ENCODE measurements around the gene HTATSF1. TPM values are rescaled to one million over a fixed set of nuclear protein-coding genes. Genes with fewer than 3 reads are reported as not detected.

Gene HTATSF1
- polyA plus RNA-seq, 3 donors = 1.9 to 20.5 (median 14.2) TPM

GRCh38 chrX:136450050-136450830 lies 47.2 kb upstream of the HTATSF1 start:
- Histone ChIP-seq H3K9me3 (replicated peaks in 1 of 2; ENCODE audit: control insufficient read depth in 1 of 2, insufficient read depth in 1 of 2, low read length in 2 of 2) (no peaks in the 10 kb centered on the region), H3K79me2 (ENCODE audit: insufficient read depth, low read length) (no peaks in the 10 kb centered on the region), H3K27me3 (ENCODE audit: control insufficient read depth in 2 of 2, insufficient read depth in 2 of 2, low read length in 2 of 2) (no peaks in the 10 kb centered on the region), H3K36me3 (replicated peaks in 1 of 2; ENCODE audit: control insufficient read depth in 1 of 2, insufficient read depth in 2 of 2, low read length in 2 of 2) (no peaks in the 10 kb centered on the region), H3K4me1 (ENCODE audit: control insufficient read depth in 1 of 2, insufficient read depth in 2 of 2, low read length in 2 of 2) (no peaks in the 10 kb centered on the region), H3K9ac (ENCODE audit: insufficient read depth, low read length, poor library complexity, severe bottlenecking) (no peak overlapping the region), H3K27ac (ENCODE audit: low read depth in 1 of 2, low read length in 2 of 2) (no peak overlapping the region), H4K20me1 (ENCODE audit: insufficient read depth, low read length) (no peaks in the 10 kb centered on the region), H3K4me2 (replicated peaks; ENCODE audit: extremely low read depth, low read length, poor library complexity, severe bottlenecking) (no peak overlapping the region), H3K4me3 (replicated peaks in 1 of 3; ENCODE audit: low read depth in 2 of 3, low read length in 3 of 3) (no peak overlapping the region), H2AFZ (ENCODE audit: insufficient read depth, low read depth, low read length, poor library complexity, severe bottlenecking) (no peak overlapping the region)
- no peak overlapping the region for H3K4me3 Mint-ChIP-seq
- intact Hi-C loops (cut with micrococcal nuclease) = no loop called here
- TF ChIP-seq CTCF (IDR thresholded peaks at IDR 0.05) = no peak
- peaks cover 0 to 5% (median 4%) of the 10 kb centered on the region in 7 donors for H3K9me3 Mint-ChIP-seq
- no peaks in the 10 kb centered on the region for H3K27me3 Mint-ChIP-seq (ENCODE audit: low read depth in 3 of 3)
- H3K4me1 Mint-ChIP-seq = no peaks in the 10 kb centered on the region
- no peak overlapping the region for H3K27ac Mint-ChIP-seq
- WGBS (ENCODE audit: insufficient coverage) = 95% methylated on average over 4 of the region's 8 CpGs
- H3K36me3 Mint-ChIP-seq = no peaks in the 10 kb centered on the region
- DNase-seq = no peak

- H3K9me3 Mint-ChIP-seq = no peaks in the 10 kb centered on the region
- no peak overlapping the region for H3K27ac Mint-ChIP-seq
- no peaks in the 10 kb centered on the region for H3K79me2 ChIP-seq (ENCODE audit: insufficient read depth, low read length)
- H3K36me3 Mint-ChIP-seq = no peaks in the 10 kb centered on the region
- no peak overlapping the region for H3K4me3 Mint-ChIP-seq
- no peak for TF ChIP-seq CTCF (IDR thresholded peaks at IDR 0.05)
- H3K27me3 ChIP-seq (ENCODE audit: control insufficient read depth in 2 of 2, insufficient read depth in 2 of 2, low read length in 2 of 2) = peaks cover 0 to 3% of the 10 kb centered on the region in 2 donors
- DNase-seq = no peak
- whole genome bisulfite sequencing (ENCODE audit: insufficient coverage) = no CpG with 5 or more reads among the region's 5 CpGs
- intact Hi-C loops (cut with micrococcal nuclease) = no loop called here
- H3K27me3 Mint-ChIP-seq (ENCODE audit: low read depth in 3 of 3) = no peaks in the 10 kb centered on the region
- no peak overlapping the region for H2AFZ ChIP-seq (ENCODE audit: insufficient read depth, low read depth, low read length, poor library complexity, severe bottlenecking)
- H3K36me3 ChIP-seq (replicated peaks in 1 of 2; ENCODE audit: control insufficient read depth in 1 of 2, insufficient read depth in 2 of 2, low read length in 2 of 2) = no peaks in the 10 kb centered on the region
- H3K27ac ChIP-seq (ENCODE audit: low read depth in 1 of 2, low read length in 2 of 2) = no peak overlapping the region
- H3K4me1 ChIP-seq (ENCODE audit: control insufficient read depth in 1 of 2, insufficient read depth in 2 of 2, low read length in 2 of 2) = no peaks in the 10 kb centered on the region
- no peak overlapping the region for H3K9ac ChIP-seq (ENCODE audit: insufficient read depth, low read length, poor library complexity, severe bottlenecking)
- no peak overlapping the region for H3K4me3 ChIP-seq (replicated peaks in 1 of 3; ENCODE audit: low read depth in 2 of 3, low read length in 3 of 3)
- no peak overlapping the region for H3K4me2 ChIP-seq (replicated peaks; ENCODE audit: extremely low read depth, low read length, poor library complexity, severe bottlenecking)
- H3K4me1 Mint-ChIP-seq = no peaks in the 10 kb centered on the region
- no peaks in the 10 kb centered on the region for H4K20me1 ChIP-seq (ENCODE audit: insufficient read depth, low read length)
- H3K9me3 ChIP-seq (replicated peaks in 1 of 2; ENCODE audit: control insufficient read depth in 1 of 2, insufficient read depth in 1 of 2, low read length in 2 of 2) = no peaks in the 10 kb centered on the region
Observed at GRCh38 chrX:136452614-136453013, 44.8 kb upstream of the HTATSF1 start.

Measured in CD14-positive monocyte (primary cell).